Spleen (tissue), 11 donors: ENCODE results near the gene ALPK3. TPM values are rescaled to one million over a fixed set of nuclear protein-coding genes. Genes with fewer than 3 reads are reported as not detected.

Experiments used
- DNase-seq: peaks from one replicate; pipeline ENCODE4 v3.0.0-alpha.2; 2020
- H3K27ac ChIP-seq, 8 donors: fragments of 200-600 bp; sonication (generic) in 7 of 8; 1 replicate in 4 of 8; 2 replicates in 4 of 8; pipeline versions ENCODE4 v1.5.0 to v1.8.0; 2016 to 2021; ENCODE audit warnings: inconsistent platforms in 4 of 8, mild to moderate bottlenecking in 4 of 8, moderate library complexity in 1 of 8
- H3K27me3 ChIP-seq, 7 donors: fragments of 200-600 bp; sonication (generic) in 6 of 7; replicated peaks in 1 of 7; 1 replicate in 4 of 7; 2 replicates in 3 of 7; pipeline versions ENCODE4 v1.5.0 to v1.8.0; 2016 to 2021; ENCODE audit warnings: inconsistent platforms in 3 of 7, mild to moderate bottlenecking in 1 of 7
- H3K36me3 ChIP-seq, 6 donors: fragments of 200-600 bp; sonication (generic) in 5 of 6; 1 replicate in 4 of 6; 2 replicates in 2 of 6; pipeline versions ENCODE4 v1.5.0 to v1.8.0; 2016 to 2021; ENCODE audit warnings: inconsistent platforms in 2 of 6
- H3K4me1 ChIP-seq, 6 donors: fragments of 200-600 bp; sonication (generic) in 5 of 6; 1 replicate in 3 of 6; 2 replicates in 3 of 6; pipeline versions ENCODE4 v1.5.0 to v1.8.0; 2016 to 2021; ENCODE audit warnings: inconsistent platforms in 3 of 6
- H3K4me3 ChIP-seq, 8 donors: fragments of 200-600 bp; sonication (generic) in 7 of 8; 1 replicate in 4 of 8; 2 replicates in 4 of 8; pipeline versions ENCODE4 v1.5.0 to v1.8.0; 2016 to 2021; ENCODE audit warnings: inconsistent platforms in 4 of 8, mild to moderate bottlenecking in 4 of 8, moderate library complexity in 2 of 8
- H3K9me3 ChIP-seq, 8 donors: fragments of 200-600 bp; sonication (generic) in 7 of 8; 1 replicate in 4 of 8; 2 replicates in 4 of 8; pipeline versions ENCODE4 v1.5.0 to v1.8.0; 2016 to 2021; ENCODE audit warnings: inconsistent platforms in 4 of 8
- CTCF ChIP-seq, 11 experiments: fragments of 200-600 bp in 7 of 11; fragments of 450-650 bp in 4 of 11; sonication (generic) in 4 of 11; IDR thresholded peaks in 8 of 11; conservative IDR thresholded peaks in 3 of 11; 1 replicate in 7 of 11; 2 replicates in 4 of 11; pipeline versions ENCODE4 v1.4.0 to v1.8.0; 2016 to 2021; ENCODE audit warnings: antibody characterized with exemption in 11 of 11, inconsistent platforms in 4 of 11, mild to moderate bottlenecking in 1 of 11
- POLR2A ChIP-seq, 3 donors: fragments of 450-650 bp; IDR thresholded peaks; one replicate each; pipeline ENCODE4 v1.5.1; 2017; ENCODE audit warnings: antibody characterized with exemption in 3 of 3, mild to moderate bottlenecking in 1 of 3
- POLR2AphosphoS5 ChIP-seq, 3 donors: sonication (generic); formaldehyde crosslinking; IDR thresholded peaks; one replicate each; pipeline ENCODE4 v1.5.1; 2017; ENCODE audit warnings: antibody characterized with exemption in 3 of 3
- WGBS, 5 donors: extraction: QIAGEN DNeasy Blood & Tissue Kit in 3 of 5; methylation state at CpG; one replicate each; pipeline versions ENCODE4 v1.1.5 to v1.1.7; 2013 to 2018; 5-methylcytosine and 5-hydroxymethylcytosine counted together
- intact Hi-C: fragments of 100-400 bp; cut with DNase I; formaldehyde crosslinking; loops from one replicate; pipeline ENCODE4 v1.15.0; 2023; ENCODE audit warnings: low total_unique reads
- polyA plus RNA-seq, 3 donors: library from polyadenylated mRNA; stranded (reverse); fragments of 200-250 nt; gene quantifications; one replicate each; pipeline ENCODE4 v1.2.1, GENCODE V29; 2013
- small RNA-seq, 4 donors: library from RNA; depleted of rRNA; stranded (forward); fragments of <200 nt; gene quantifications; one replicate each; pipeline ENCODE3, GENCODE V24; 2016
- total RNA-seq, 7 donors: library from RNA; depleted of rRNA in 3 of 7; stranded (reverse); fragments of >200 nt in 3 of 7; fragmentation: NEBNext Ultra II Directional in 4 of 7; extraction: Animal tissue kit (Norgen Biotek cat#: 25700) in 4 of 7; gene quantifications; one replicate each; pipeline versions ENCODE4 v1.1.0 to v1.2.1, GENCODE V29; 2016 to 2021
- donor health status: healthy with polysubstance abuse.
- donor health status: DM: no; HTN: no; CAD: no; lungs with moderate emphysema.
- donor health status: DM: no; HTN: no; CAD: no.
- donor health status: Bipolar disorder and iron deficiency.
- donor health status: healthy.
- donor health status: DM: no; HTN: no; CAD: no.
- donor health status: DM: yes; HTN: yes; CAD: no.

The ALPK3 gene
- total and polyA plus RNA-seq, 10 donors, result 0.13 to 1.1 (median 0.73) TPM

- no peak for TF ChIP-seq CTCF (IDR thresholded peaks at IDR 0.05 in 8 of 11, conservative IDR thresholded peaks at IDR 0.05 in 3 of 11)
- H3K9me3 ChIP-seq, result peaks cover 0 to 2% (median 0%) of the 10 kb centered on the region in 8 donors
- H3K27me3 ChIP-seq, result no peaks in the 10 kb centered on the region
- DNase-seq, result no peak
- H3K4me3 ChIP-seq, result no peak overlapping the region
- WGBS, 5 donors, result 94 to 99% (median 97%) methylated on average over 2 of the region's 2 CpGs
- peaks cover 0 to 4% (median 0%) of the 10 kb centered on the region in 6 donors for H3K4me1 ChIP-seq
- H3K27ac ChIP-seq, result no peak overlapping the region
- no peaks in the 10 kb centered on the region for H3K36me3 ChIP-seq
- intact Hi-C loops, result no loop called here
Observed at GRCh38 chr15:84919106-84919667, 102.0 kb downstream of the ALPK3 start.

- intact Hi-C loops, result no loop called here
- Histone ChIP-seq H3K9me3 (no peaks in the 10 kb centered on the region), H3K4me1 (no peaks in the 10 kb centered on the region), H3K36me3 (no peaks in the 10 kb centered on the region), H3K4me3 (no peak overlapping the region), H3K27me3 (no peaks in the 10 kb centered on the region), H3K27ac (no peak overlapping the region)
- 77 to 91% (median 88%) methylated on average over 2 of the region's 2 CpGs for WGBS, 5 donors
- no peak for DNase-seq
- TF ChIP-seq CTCF (IDR thresholded peaks at IDR 0.05 in 8 of 11, conservative IDR thresholded peaks at IDR 0.05 in 3 of 11) (no peak), POLR2A (IDR thresholded peaks at IDR 0.05) (no peak), POLR2AphosphoS5 (IDR thresholded peaks at IDR 0.05) (no peak)
Observed at GRCh38 chr15:84921121-84921520, 104.0 kb downstream of the ALPK3 start.

GRCh38 chr15:84922530-84922929 is 105.4 kb downstream of the ALPK3 start:
- H3K27ac ChIP-seq, result no peak overlapping the region
- no peaks in the 10 kb centered on the region for H3K36me3 ChIP-seq
- H3K27me3 ChIP-seq, result no peaks in the 10 kb centered on the region
- no peak for DNase-seq
- intact Hi-C loops, result no loop called here
- whole genome bisulfite sequencing, 5 donors, result 85 to 98% (median 90%) methylated on average over 13 of the region's 13 CpGs
- no peaks in the 10 kb centered on the region for H3K9me3 ChIP-seq
- H3K4me3 ChIP-seq, result no peak overlapping the region
- peaks cover 0 to 2% (median 0%) of the 10 kb centered on the region in 6 donors for H3K4me1 ChIP-seq
- TF ChIP-seq POLR2AphosphoS5 (IDR thresholded peaks at IDR 0.05) (no peak), CTCF (IDR thresholded peaks at IDR 0.05 in 8 of 11, conservative IDR thresholded peaks at IDR 0.05 in 3 of 11) (no peak), POLR2A (IDR thresholded peaks at IDR 0.05) (no peak)

Small RNA genes within 50 kb of the gene (small RNA-seq; reads per million reads assigned to genes)
- gene RF00402, result 0 reads per million in 4 donors

Other genes starting within 250 kb of the ALPK3 start
- 10 to 100 TPM in 4 of 7 donors, 1 to 10 TPM in 3; 8.1 to 15.1 (median 10.7) TPM for gene ZSCAN2, start 216.3 kb upstream of the ALPK3 start, total RNA-seq
- gene ZSCAN2, start 216.3 kb upstream of the ALPK3 start, polyA plus RNA-seq, result 1 to 10 TPM; 4.6 to 6.4 (median 5.6) TPM
- gene WDR73, start 163.1 kb upstream of the ALPK3 start, total RNA-seq, result 10 to 100 TPM; 23.1 to 31.6 (median 29.3) TPM
- gene WDR73, start 163.1 kb upstream of the ALPK3 start, polyA plus RNA-seq, result 10 to 100 TPM; 12.7 to 20.2 (median 18.4) TPM
- 1 to 10 TPM; 1.0 to 4.2 (median 2.4) TPM for gene NMB, start 159.2 kb upstream of the ALPK3 start, total RNA-seq
- 1 to 10 TPM; 2.2 to 5.5 (median 4.7) TPM for gene NMB, start 159.2 kb upstream of the ALPK3 start, polyA plus RNA-seq
- gene SEC11A, start 101.2 kb upstream of the ALPK3 start, total RNA-seq, result 100 to 1,000 TPM in 3 of 7 donors, 10 to 100 TPM in 4; 89.8 to 139 (median 96.9) TPM
- gene SEC11A, start 101.2 kb upstream of the ALPK3 start, polyA plus RNA-seq, result 100 to 1,000 TPM in 2 of 3 donors, 10 to 100 TPM in 1; 86.5 to 114 (median 101) TPM
- 10 to 100 TPM; 29.4 to 36.2 (median 33.6) TPM for gene ZNF592, start 68.8 kb upstream of the ALPK3 start, total RNA-seq
- gene ZNF592, start 68.8 kb upstream of the ALPK3 start, polyA plus RNA-seq, result 10 to 100 TPM in 1 of 3 donors, 1 to 10 TPM in 2; 5.2 to 10.9 (median 5.3) TPM
- under 1 TPM in 1 of 7 donors, not detected in 6; 0.16 TPM for gene SLC28A1, start 67.3 kb downstream of the ALPK3 start, total RNA-seq
- gene SLC28A1, start 67.3 kb downstream of the ALPK3 start, polyA plus RNA-seq, result under 1 TPM in 2 of 3 donors, not detected in 1; 0.10 to 0.29 TPM
- 10 to 100 TPM; 24.2 to 52.2 (median 39.8) TPM for gene PDE8A, start 164.5 kb downstream of the ALPK3 start, total RNA-seq
- 10 to 100 TPM; 13.2 to 22.7 (median 14.9) TPM for gene PDE8A, start 164.5 kb downstream of the ALPK3 start, polyA plus RNA-seq